Lower leg skin (tissue), 4 donors: ENCODE results near the gene CDH18. TPM values are rescaled to one million over a fixed set of nuclear protein-coding genes. Genes with fewer than 3 reads are reported as not detected.

ENCODE experiments used
- DNase-seq, 2 donors: peaks; one replicate each; pipeline ENCODE4 v3.0.0-alpha.2; 2019; ENCODE audit warnings: low spot score in 2 of 2
- H3K4me3 ChIP-seq: fragments of 200-600 bp; sonication (generic); 2 replicates; pipeline ENCODE4 v1.5.1; 2017; ENCODE audit warnings: mild to moderate bottlenecking, low read depth; ENCODE audit not compliant: poor library complexity, severe bottlenecking
- POLR2A ChIP-seq, 2 donors: fragments of 450-650 bp; IDR thresholded peaks; one replicate each; pipeline ENCODE4 v1.6.1; 2016 to 2017; ENCODE audit warnings: antibody characterized with exemption in 2 of 2, mild to moderate bottlenecking in 1 of 2, moderate library complexity in 1 of 2
- WGBS, 2 donors: methylation state at CpG; one replicate each; pipeline ENCODE4 v1.1.5; 2018; 5-methylcytosine and 5-hydroxymethylcytosine counted together
- intact Hi-C: fragments of 100-400 bp; cut with DNase I; formaldehyde crosslinking; loops from one replicate; pipeline ENCODE4 v1.15.0; 2023; ENCODE audit warnings: low total_unique reads
- total RNA-seq, 4 donors: library from RNA; depleted of rRNA; stranded (reverse); fragments of >200 nt; gene quantifications; one replicate each; pipeline ENCODE4 v1.1.0, GENCODE V29; 2016
- TF ChIP-seq, protein P1 (sequence below), 3 donors: fragments of 450-650 bp; IDR thresholded peaks; one replicate each; pipeline ENCODE4 v1.5.1; 2016; ENCODE audit warnings: antibody characterized with exemption in 3 of 3, mild to moderate bottlenecking in 3 of 3, moderate library complexity in 2 of 3

Gene CDH18
- total RNA-seq, 4 donors from 2014 or later = 0.29 to 0.76 (median 0.56) TPM; not detected in 1

DNA sequence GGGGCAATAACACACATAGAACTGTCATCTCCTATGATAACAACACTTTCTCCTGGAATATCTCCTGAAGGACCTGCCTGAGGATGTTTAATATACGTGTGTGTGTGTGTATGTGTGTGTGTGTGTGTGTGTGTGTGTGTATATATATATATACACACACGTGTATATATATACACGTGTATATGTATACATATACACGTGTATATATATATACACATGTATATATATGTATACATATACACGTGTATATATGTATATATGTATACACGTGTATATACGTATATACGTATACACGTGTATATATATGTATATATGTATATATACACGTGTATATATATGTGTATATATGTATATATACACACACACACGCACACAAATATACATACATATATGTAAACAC, 27.5 kb downstream of the CDH18 start:
- intact Hi-C loops = no loop called here
- WGBS, 2 donors = 82 to 87% methylated on average over 11 of the region's 11 CpGs
- DNase-seq = no peak

DNA sequence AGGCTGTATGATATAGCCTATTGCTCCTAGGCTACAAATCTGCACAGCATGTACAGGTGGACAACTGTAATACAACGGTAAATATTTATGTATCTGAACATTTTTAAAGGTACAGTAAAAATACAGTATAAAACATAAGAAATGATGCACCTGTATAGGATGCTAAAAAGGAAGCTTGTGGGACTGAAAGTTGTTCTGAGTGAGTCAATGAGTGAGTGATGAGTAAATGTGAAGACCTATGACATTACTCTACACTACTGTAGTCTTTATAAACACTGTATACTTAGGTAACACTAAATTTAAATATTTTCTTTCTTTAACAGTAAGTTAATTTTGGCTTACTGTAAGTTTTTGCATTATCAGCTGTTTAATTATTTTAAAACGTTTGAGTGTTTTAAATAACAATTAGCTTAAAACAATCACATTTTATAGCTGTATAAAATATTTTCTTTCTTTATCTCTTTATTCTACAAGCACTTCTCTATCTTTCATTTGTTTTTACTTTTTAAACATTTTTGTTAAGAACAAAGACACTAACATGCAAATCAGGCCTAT, 28.1 kb downstream of the CDH18 start:
- 58 to 59% methylated on average over 2 of the region's 2 CpGs for WGBS, 2 donors
- intact Hi-C loops = no loop called here
- DNase-seq = no peak
- H3K4me3 ChIP-seq = no peak overlapping the region
- TF ChIP-seq, protein P1, sequence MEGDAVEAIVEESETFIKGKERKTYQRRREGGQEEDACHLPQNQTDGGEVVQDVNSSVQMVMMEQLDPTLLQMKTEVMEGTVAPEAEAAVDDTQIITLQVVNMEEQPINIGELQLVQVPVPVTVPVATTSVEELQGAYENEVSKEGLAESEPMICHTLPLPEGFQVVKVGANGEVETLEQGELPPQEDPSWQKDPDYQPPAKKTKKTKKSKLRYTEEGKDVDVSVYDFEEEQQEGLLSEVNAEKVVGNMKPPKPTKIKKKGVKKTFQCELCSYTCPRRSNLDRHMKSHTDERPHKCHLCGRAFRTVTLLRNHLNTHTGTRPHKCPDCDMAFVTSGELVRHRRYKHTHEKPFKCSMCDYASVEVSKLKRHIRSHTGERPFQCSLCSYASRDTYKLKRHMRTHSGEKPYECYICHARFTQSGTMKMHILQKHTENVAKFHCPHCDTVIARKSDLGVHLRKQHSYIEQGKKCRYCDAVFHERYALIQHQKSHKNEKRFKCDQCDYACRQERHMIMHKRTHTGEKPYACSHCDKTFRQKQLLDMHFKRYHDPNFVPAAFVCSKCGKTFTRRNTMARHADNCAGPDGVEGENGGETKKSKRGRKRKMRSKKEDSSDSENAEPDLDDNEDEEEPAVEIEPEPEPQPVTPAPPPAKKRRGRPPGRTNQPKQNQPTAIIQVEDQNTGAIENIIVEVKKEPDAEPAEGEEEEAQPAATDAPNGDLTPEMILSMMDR (IDR thresholded peaks at IDR 0.05) = no peak
- TF ChIP-seq POLR2A (IDR thresholded peaks at IDR 0.05) = no peak

More for the DNA sequence above, 27.5 kb downstream of the CDH18 start:
- TF ChIP-seq, protein P1 (IDR thresholded peaks at IDR 0.05) = no peak
- TF ChIP-seq POLR2A (IDR thresholded peaks at IDR 0.05) = no peak
- H3K4me3 ChIP-seq = no peak overlapping the region

DNA sequence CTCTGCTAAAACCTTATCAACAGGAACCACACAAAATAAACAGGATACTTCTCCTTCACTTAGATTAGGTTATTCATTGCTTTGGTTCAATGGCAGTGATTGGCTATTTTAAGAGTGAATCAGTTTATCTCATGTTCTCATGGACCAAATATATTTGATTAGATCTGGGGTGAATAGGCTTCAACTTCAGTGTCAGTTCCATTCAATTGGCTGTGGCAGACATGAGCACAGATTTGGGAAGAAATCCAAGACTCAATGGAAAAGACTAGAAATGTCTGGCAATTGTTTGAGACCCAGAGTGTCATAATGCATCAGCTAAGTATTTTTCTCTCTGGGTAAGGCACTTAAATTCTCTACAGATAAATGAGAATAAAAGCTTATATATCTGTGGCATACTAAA, 37.1 kb downstream of the CDH18 start:
- DNase-seq = no peak
- TF ChIP-seq, protein P1 (IDR thresholded peaks at IDR 0.05) = no peak
- no peak overlapping the region for H3K4me3 ChIP-seq
- intact Hi-C loops = no loop called here

DNA sequence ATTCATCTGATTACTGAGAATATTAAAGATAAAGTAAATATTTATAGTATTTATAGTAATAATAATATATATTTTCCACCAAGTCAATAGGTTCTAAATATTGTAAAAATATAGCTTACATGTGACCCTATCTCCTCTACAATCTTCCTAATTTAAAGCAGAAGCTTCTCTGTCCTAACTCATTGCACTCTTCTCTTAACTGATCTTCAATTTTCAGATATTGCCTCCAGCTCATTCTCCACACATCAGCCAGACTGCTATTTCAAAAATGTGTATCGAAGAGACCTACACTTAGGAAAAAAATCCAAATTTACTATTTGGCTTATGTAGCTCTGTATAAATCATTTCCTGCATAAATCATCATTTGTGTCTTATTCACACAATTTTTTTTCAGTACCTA, 47.8 kb downstream of the CDH18 start:
- intact Hi-C loops = no loop called here
- no peak for DNase-seq
- H3K4me3 ChIP-seq = no peak overlapping the region
- TF ChIP-seq, protein P1 (IDR thresholded peaks at IDR 0.05) = no peak
- no peak for TF ChIP-seq POLR2A (IDR thresholded peaks at IDR 0.05)
- WGBS, 2 donors = 54 to 78% methylated on average over 1 of the region's 1 CpG

DNA sequence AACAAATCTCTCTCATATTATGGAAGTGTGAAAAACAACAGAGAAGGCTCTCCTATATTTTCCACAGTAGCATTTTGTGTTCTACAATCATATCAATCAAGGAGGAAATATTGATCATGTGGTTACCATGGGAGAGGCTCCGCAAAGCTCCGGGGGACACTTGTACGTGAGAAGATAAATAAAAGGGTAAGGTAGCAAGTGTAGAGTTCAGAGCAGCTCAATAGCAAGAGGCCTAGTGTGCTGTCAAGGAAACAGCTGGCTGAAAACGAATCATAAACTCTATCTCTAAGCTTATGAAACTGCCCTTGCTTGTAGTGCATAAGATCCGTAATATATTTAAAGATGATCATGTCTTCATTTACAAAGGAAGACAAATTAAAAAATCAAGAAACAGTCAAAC, 57.5 kb downstream of the CDH18 start:
- no peak for TF ChIP-seq POLR2A (IDR thresholded peaks at IDR 0.05)
- TF ChIP-seq, protein P1 (IDR thresholded peaks at IDR 0.05) = no peak
- no peak overlapping the region for H3K4me3 ChIP-seq
- intact Hi-C loops = no loop called here
- 91 to 94% methylated on average over 5 of the region's 5 CpGs for whole genome bisulfite sequencing, 2 donors
- DNase-seq = no peak
